ENCODE results near the gene HMGB2. TPM values are rescaled to one million over a fixed set of nuclear protein-coding genes. Genes with fewer than 3 reads are reported as not detected.
A peak's percentile ranks its signal among the peaks of the same experiment; 100 is the strongest.

HMGB2 gene
- total RNA-seq, 1 donor from 2014 or later, result 145 TPM

GRCh38 chr4:173374588-173374987 lies 40.4 kb upstream of the HMGB2 start:
- TF ChIP-seq CTCF (IDR thresholded peaks at IDR 0.05; ENCODE audit: unreplicated experiment), result no peak
- no peaks in the 10 kb centered on the region for H3K27me3 Mint-ChIP-seq
- H3K27ac Mint-ChIP-seq, result no peak overlapping the region
- H3K9me3 Mint-ChIP-seq (ENCODE audit: low read depth), result no peaks in the 10 kb centered on the region
- DNase-seq (ENCODE audit: low spot score, unreplicated experiment), result no peak
- peaks cover 9% of the 10 kb centered on the region for H3K4me1 Mint-ChIP-seq (ENCODE audit: low read depth)
- H3K4me3 Mint-ChIP-seq (ENCODE audit: low read depth), result no peak overlapping the region
- H3K36me3 Mint-ChIP-seq (ENCODE audit: insufficient read depth), result peaks cover 3% of the 10 kb centered on the region

GRCh38 chr4:173371292-173372192 lies 37.4 kb upstream of the HMGB2 start:
- no peak for TF ChIP-seq CTCF (IDR thresholded peaks at IDR 0.05; ENCODE audit: unreplicated experiment)
- H3K4me3 Mint-ChIP-seq (ENCODE audit: low read depth), result peak overlapping the region; percentile 99
- peak; percentile 38 for DNase-seq (ENCODE audit: low spot score, unreplicated experiment)
- H3K4me1 Mint-ChIP-seq (ENCODE audit: low read depth), result peaks cover 9% of the 10 kb centered on the region
- no peaks in the 10 kb centered on the region for H3K27me3 Mint-ChIP-seq
- H3K27ac Mint-ChIP-seq, result peak overlapping the region; percentile 99
- no peaks in the 10 kb centered on the region for H3K9me3 Mint-ChIP-seq (ENCODE audit: low read depth)
- peaks cover 3% of the 10 kb centered on the region for H3K36me3 Mint-ChIP-seq (ENCODE audit: insufficient read depth)

- TF ChIP-seq CTCF (IDR thresholded peaks at IDR 0.05; ENCODE audit: unreplicated experiment), result no peak
- DNase-seq (ENCODE audit: low spot score, unreplicated experiment), result peak; percentile 92
- H3K4me1 Mint-ChIP-seq (ENCODE audit: low read depth), result peaks cover 9% of the 10 kb centered on the region
- H3K4me3 Mint-ChIP-seq (ENCODE audit: low read depth), result peak within 1 kb of the TSS; percentile 99
- H3K9me3 Mint-ChIP-seq (ENCODE audit: low read depth), result no peaks in the 10 kb centered on the region
- no peaks in the 10 kb centered on the region for H3K36me3 Mint-ChIP-seq (ENCODE audit: insufficient read depth)
- no peaks in the 10 kb centered on the region for H3K27me3 Mint-ChIP-seq
- H3K27ac Mint-ChIP-seq, result peak within 1 kb of the TSS; percentile 99
Observed at GRCh38 chr4:173370477-173371291, 36.5 kb upstream of the HMGB2 start, which contains the start of gene SAP30. SAP30 (plus strand) TSS chr4:173370954; CDS start chr4:173371183, 229 bp downstream.

- no peaks in the 10 kb centered on the region for H3K36me3 Mint-ChIP-seq (ENCODE audit: insufficient read depth)
- no peak for TF ChIP-seq CTCF (IDR thresholded peaks at IDR 0.05; ENCODE audit: unreplicated experiment)
- H3K4me1 Mint-ChIP-seq (ENCODE audit: low read depth), result peaks cover 9% of the 10 kb centered on the region
- peak overlapping the region; percentile 99 for H3K27ac Mint-ChIP-seq
- peak overlapping the region; percentile 99 for H3K4me3 Mint-ChIP-seq (ENCODE audit: low read depth)
- no peak for DNase-seq (ENCODE audit: low spot score, unreplicated experiment)
- H3K9me3 Mint-ChIP-seq (ENCODE audit: low read depth), result no peaks in the 10 kb centered on the region
- H3K27me3 Mint-ChIP-seq, result no peaks in the 10 kb centered on the region
Observed at GRCh38 chr4:173370130-173370476, 35.9 kb upstream of the HMGB2 start.

GRCh38 chr4:173367946-173368345 lies 33.8 kb upstream of the HMGB2 start:
- Mint-ChIP-seq H3K4me1 (ENCODE audit: low read depth) (peaks cover 5% of the 10 kb centered on the region), H3K36me3 (ENCODE audit: insufficient read depth) (no peaks in the 10 kb centered on the region), H3K27ac (no peak overlapping the region), H3K27me3 (no peaks in the 10 kb centered on the region), H3K4me3 (ENCODE audit: low read depth) (no peak overlapping the region), H3K9me3 (ENCODE audit: low read depth) (no peaks in the 10 kb centered on the region)
- TF ChIP-seq CTCF (IDR thresholded peaks at IDR 0.05; ENCODE audit: unreplicated experiment), result no peak
- no peak for DNase-seq (ENCODE audit: low spot score, unreplicated experiment)
